Naive thymus-derived CD8-positive, alpha-beta T cell (primary cell): ENCODE results near the gene DEXI. TPM values are rescaled to one million over a fixed set of nuclear protein-coding genes. Genes with fewer than 3 reads are reported as not detected.

Experiments
- ATAC-seq, 2 donors: fragments of 150-1000 bp; cut with Tn5 transposase in 1 of 2; sonication (Bioruptor Pico), chemical (Tn5 transposase) in 1 of 2; 1 replicate in 1 of 2; 2 replicates in 1 of 2; pipeline ENCODE4 v1.10.0; 2021; ENCODE audit warnings: mild to moderate bottlenecking in 2 of 2, moderate library complexity in 2 of 2
- POLR2A ChIA-PET: fragments of 350-600 bp; sonication (Branson Sonifier 250); formaldehyde crosslinking; loops from one replicate; lab custom pipeline; 2021; ENCODE audit warnings: antibody characterized with exemption; lab: Charles Lee
- DNase-seq, 10 donors: peaks; one replicate each; pipeline versions ENCODE4 v3.0.0 to v3.0.0-alpha.2; 2020 to 2022
- H3K27ac Mint-ChIP-seq, 10 donors: one replicate each; pipeline ENCODE4 v1.8.0; 2020 to 2022; ENCODE audit warnings: mild to moderate bottlenecking in 10 of 10, mixed read lengths in 10 of 10, moderate library complexity in 4 of 10, inconsistent platforms in 1 of 10
- H3K27me3 Mint-ChIP-seq, 5 donors: one replicate each; pipeline ENCODE4 v1.8.0; 2021 to 2022; ENCODE audit warnings: mixed read lengths in 5 of 5
- H3K36me3 Mint-ChIP-seq, 3 donors: one replicate each; pipeline ENCODE4 v1.8.0; 2020 to 2022; ENCODE audit warnings: mixed read lengths in 3 of 3, mild to moderate bottlenecking in 2 of 3, inconsistent platforms in 1 of 3
- H3K4me1 Mint-ChIP-seq, 4 donors: one replicate each; pipeline ENCODE4 v1.8.0; 2021 to 2022; ENCODE audit warnings: mixed read lengths in 4 of 4
- H3K4me3 Mint-ChIP-seq, 10 donors: one replicate each; pipeline ENCODE4 v1.8.0; 2020 to 2022; ENCODE audit warnings: mild to moderate bottlenecking in 10 of 10, mixed read lengths in 10 of 10, moderate library complexity in 6 of 10, inconsistent platforms in 1 of 10
- H3K9me3 Mint-ChIP-seq, 9 donors: one replicate each; pipeline ENCODE4 v1.8.0; 2020 to 2022; ENCODE audit warnings: mixed read lengths in 9 of 9, mild to moderate bottlenecking in 3 of 9, inconsistent platforms in 1 of 9, moderate library complexity in 1 of 9
- polyA plus RNA-seq, 3 donors: library from polyadenylated mRNA; unstranded; fragments of 300-500 nt; fragmentation: Illumina TruSeq; gene quantifications; one replicate each; pipeline ENCODE4 v1.2.3, GENCODE V29; 2021
- total RNA-seq, 8 experiments: library from RNA in 2 of 8; stranded (reverse) in 2 of 8; gene quantifications; one replicate each; pipeline ENCODE4 v1.2.3 and lab custom pipeline; 2021 to 2026

The DEXI gene
- 10 to 100 TPM; 30.5 to 30.7 TPM for total RNA-seq
- 10 to 100 TPM; 50.8 to 60.4 (median 51.9) TPM for polyA plus RNA-seq
- total RNA-seq (lab: John Stamatoyannopoulos, UW): 9.8 to 37.4 (median 34.4) reads per million in 6 experiments

DNA sequence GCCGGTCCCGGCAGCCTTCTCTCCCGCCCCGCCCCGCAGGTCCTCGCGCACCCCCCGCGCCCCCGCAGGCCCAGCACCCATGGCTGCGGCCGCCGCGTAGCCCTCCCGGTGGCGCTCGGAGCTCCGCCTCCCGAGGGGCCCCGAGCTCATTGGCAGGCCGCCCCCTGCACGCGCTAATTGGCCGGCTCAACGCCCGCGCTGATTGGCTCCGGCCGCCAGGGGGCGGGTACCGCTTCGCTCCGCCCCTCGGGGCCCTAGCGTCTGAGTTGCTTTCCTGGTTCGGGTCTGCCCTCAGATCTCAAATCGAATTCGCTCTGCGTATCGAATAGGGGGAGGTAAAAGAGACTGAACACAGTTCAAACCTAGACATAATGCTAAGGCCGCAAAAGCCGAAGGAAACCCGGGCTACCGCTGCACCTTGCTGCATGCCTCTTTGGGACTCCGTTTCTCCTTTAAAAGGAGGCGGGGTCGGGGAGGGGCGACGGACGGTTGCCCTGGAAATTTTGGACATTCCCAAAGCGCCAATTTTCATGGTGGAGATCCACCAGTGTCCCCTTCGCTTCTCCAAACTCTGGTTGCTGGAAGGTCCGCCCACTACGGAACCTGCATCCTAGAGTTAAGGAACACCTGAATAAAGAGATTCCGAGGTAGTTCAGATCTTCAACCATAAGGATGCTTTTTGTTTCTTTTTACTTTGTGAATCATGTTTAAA is at the start of gene DEXI:
DEXI (minus strand) TSS at position 117 of the 712 bp plus-strand sequence. CDS start 463 bp downstream, outside the sequence.
- Mint-ChIP-seq H3K27ac (peak within 1 kb of the TSS; percentile 60 to 94 (median 88)), H3K27me3 (no peaks in the 10 kb centered on the region), H3K4me3 (peak within 1 kb of the TSS; percentile 85 to 96 (median 92)), H3K9me3 (no peaks in the 10 kb centered on the region), H3K36me3 (peaks cover 0 to 7% (median 0%) of the 10 kb centered on the region in 3 donors), H3K4me1 (peaks cover 39 to 87% (median 82%) of the 10 kb centered on the region in 4 donors)
- ATAC-seq (peak; percentile 81 to 85), DNase-seq (peak; percentile 91 to 96 (median 95))
- POLR2A ChIA-PET: interaction anchor here (1.0 to 1.3 kb wide), 4 partner anchors 199 to 1851 kb away, joined by 6 to 12 read pairs (median 6); partner anchors contain the start of genes HAPSTR1, NUBP1, SOCS1 and TXNDC11

DNA sequence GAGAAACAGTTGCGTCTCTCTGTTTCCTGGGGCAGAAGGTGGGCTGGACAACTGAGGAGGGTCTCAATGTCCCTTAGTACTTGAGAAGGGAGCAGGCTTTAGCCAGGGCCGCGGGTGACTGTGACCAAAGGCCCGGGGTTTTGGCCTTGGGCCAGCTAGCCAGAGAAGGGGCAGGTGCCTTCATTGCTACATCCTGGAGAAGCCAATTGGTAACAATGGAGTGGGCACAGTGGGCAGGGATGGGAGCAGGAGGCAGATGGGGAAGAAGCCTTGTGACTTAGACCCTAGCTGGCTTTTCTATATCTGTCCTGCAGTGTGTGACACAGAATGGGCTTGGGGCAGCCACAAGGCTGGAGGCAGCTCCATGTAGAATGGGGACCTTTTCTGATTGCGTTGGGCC is 48.1 kb upstream of the DEXI start:
- H3K4me3 Mint-ChIP-seq: no peak overlapping the region
- DNase-seq (no peak), ATAC-seq (no peak)
- peaks cover 30 to 51% (median 34%) of the 10 kb centered on the region in 4 donors for H3K4me1 Mint-ChIP-seq
- POLR2A ChIA-PET: no interaction called here
- peak overlapping the region in 1 of 10 donors; percentile 73 for H3K27ac Mint-ChIP-seq
- H3K9me3 Mint-ChIP-seq: no peaks in the 10 kb centered on the region
- peaks cover 7 to 60% (median 30%) of the 10 kb centered on the region in 3 donors for H3K36me3 Mint-ChIP-seq
- H3K27me3 Mint-ChIP-seq: no peaks in the 10 kb centered on the region

DNA sequence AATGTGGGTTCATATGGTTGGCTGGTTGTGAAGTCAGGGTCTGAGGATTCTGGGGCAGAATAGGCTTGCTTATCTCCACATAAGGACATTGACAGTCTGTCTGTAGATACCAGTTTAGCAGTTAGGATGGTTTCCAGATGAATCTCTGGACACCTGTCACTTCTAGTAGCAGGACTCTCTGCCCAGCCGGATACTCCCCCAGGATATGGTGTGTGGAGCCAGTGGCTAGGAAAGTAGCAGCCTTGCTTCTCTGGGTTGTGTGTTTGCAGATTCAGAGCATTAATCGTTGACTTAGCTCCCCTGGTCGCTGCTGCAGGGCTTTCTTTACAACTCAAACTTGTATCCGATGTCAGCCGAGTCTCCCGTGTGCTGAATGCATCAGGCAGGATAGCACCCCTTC is 47.3 kb upstream of the DEXI start:
- POLR2A ChIA-PET: no interaction called here
- H3K4me3 Mint-ChIP-seq: no peak overlapping the region

DNA sequence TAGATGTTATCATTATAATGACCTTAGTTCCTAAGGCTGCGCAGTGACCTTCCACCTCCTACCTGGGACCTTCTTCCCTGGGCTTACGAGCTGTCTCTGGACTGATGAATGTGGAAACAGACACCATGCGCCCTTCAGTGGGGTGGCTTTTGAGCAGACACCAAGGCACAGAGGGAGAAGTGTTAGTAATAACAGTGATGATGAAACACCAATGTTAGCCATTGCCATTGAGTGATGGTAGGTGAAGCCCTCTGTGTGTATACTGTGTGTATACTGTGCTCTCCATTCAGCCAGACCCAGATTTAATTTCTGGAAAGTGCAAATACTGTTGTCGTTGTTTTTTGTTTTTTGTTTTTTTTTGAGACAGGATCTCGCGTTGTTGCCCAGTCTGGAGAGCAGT is 46.6 kb upstream of the DEXI start:
- Mint-ChIP-seq H3K36me3 (peaks cover 7 to 55% (median 24%) of the 10 kb centered on the region in 3 donors), H3K27me3 (no peaks in the 10 kb centered on the region), H3K27ac (peak overlapping the region in 5 of 10 donors; percentile 12 to 76 (median 56)), H3K9me3 (no peaks in the 10 kb centered on the region), H3K4me3 (peak overlapping the region in 5 of 10 donors; percentile 5 to 75 (median 43)), H3K4me1 (peaks cover 30 to 42% (median 34%) of the 10 kb centered on the region in 4 donors)
- no peak for DNase-seq
- no peak for ATAC-seq
- POLR2A ChIA-PET: no interaction called here

More for the DNA sequence above, 47.3 kb upstream of the DEXI start:
- Mint-ChIP-seq H3K4me1 (peaks cover 28 to 44% (median 34%) of the 10 kb centered on the region in 4 donors), H3K9me3 (no peaks in the 10 kb centered on the region), H3K36me3 (peaks cover 7 to 57% (median 29%) of the 10 kb centered on the region in 3 donors), H3K27ac (peak overlapping the region in 1 of 10 donors; percentile 68), H3K27me3 (no peaks in the 10 kb centered on the region)
- DNase-seq: no peak
- no peak for ATAC-seq

DNA sequence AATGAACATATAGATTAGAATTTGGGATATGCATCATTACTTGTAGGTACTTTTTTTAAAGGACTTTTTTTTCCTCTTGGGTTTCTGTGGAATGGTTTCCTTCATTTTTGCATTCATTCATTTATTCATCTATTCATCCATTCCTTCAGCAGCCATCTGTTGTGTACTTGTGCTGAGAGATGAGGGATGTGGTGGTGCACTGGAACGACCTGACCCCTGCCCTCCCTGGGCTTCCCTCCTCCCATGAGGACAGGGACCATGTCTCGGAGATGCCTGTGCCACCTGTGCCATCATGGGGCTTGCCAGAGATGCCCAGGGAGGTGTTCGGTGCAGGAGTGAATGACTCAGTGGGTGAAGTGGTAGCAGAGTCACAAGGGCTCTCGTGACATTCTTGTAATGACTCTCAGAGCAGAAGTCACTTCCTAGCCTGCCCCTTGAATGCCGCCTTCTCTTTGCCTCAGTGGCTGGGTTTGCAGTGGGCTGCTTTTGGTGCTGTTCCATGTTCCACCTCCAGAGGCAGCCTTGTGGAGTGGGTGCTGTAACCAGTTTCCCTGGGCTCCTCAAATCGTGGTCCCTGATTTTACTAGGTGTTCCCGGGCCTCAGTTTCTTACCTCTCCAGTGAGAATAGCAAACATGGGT is 46.0 kb upstream of the DEXI start:
- POLR2A ChIA-PET: no interaction called here
- Mint-ChIP-seq H3K36me3 (peaks cover 7 to 49% (median 24%) of the 10 kb centered on the region in 3 donors), H3K4me3 (peak overlapping the region in 9 of 10 donors; percentile 5 to 75 (median 61)), H3K4me1 (peaks cover 30 to 42% (median 34%) of the 10 kb centered on the region in 4 donors), H3K9me3 (no peaks in the 10 kb centered on the region), H3K27ac (peak overlapping the region in 5 of 10 donors; percentile 17 to 85 (median 48)), H3K27me3 (no peaks in the 10 kb centered on the region)
- ATAC-seq: peak in 1 of 2 donors; percentile 20
- no peak for DNase-seq

DNA sequence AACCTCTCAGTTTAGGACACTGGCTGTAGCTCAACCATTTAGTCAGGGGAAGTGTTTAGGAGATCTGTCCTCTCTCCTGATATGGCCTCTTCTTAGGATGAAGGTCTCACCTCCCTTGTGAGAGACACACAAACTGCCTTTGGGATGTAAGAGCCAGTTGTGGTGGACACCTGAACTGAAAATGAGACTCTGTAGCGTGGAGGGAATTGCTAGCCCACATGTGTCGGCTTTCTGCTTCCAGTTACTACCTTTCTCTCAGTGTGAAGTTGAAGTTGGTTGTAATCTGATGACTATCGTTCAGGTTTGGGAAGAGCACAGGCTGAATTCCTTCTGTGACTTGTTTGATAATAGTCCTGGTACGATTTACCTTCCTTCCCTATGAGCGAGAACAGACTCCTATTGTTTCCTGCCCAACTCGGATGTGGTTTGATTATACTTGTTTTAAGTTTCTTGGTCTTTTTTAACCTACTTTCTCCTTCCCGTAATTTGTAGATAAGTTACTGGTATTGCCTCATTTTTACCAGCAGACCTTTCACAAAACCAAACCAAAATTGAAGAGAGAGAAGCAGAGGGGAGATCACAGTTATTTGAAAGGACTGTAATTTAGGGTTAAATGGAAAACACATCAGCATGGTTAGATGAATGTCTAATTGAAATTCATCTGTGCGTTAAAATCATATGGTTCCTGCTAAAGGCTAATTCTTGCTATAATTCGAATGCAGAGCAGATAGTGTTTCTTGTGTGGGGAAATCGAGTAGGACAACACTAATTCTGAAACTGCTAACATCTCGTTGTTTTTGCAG is 45.3 kb upstream of the DEXI start:
- Mint-ChIP-seq H3K27ac (peak overlapping the region in 8 of 10 donors; percentile 9 to 85 (median 30)), H3K27me3 (no peaks in the 10 kb centered on the region), H3K4me3 (peak overlapping the region; percentile 39 to 83 (median 64)), H3K36me3 (peaks cover 7 to 47% (median 19%) of the 10 kb centered on the region in 3 donors), H3K4me1 (peaks cover 27 to 40% (median 34%) of the 10 kb centered on the region in 4 donors), H3K9me3 (no peaks in the 10 kb centered on the region)
- DNase-seq (peak in 2 of 10 donors; percentile 19 to 32), ATAC-seq (peak; percentile 35 to 55)
- POLR2A ChIA-PET: no interaction called here

DNA sequence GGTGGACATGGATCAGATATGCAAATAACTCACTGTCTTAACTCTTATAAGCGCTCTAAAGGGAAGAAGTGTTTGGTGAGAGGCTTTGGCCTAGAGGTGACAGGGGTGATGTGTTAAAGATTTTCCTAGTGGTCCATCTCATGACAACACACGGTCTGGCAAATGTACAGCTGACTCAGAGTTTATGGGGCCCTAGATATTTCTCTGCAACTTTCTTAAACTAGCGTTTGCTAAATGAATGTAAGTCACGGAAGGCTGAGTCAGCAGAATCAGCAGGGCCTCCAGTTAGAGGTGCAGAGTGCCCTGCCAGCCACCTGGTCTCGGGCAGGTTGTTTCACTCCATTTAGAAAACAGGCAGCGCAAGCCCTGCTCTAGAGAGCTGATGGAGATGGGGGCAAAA is 42.2 kb upstream of the DEXI start:
- ATAC-seq (no peak), DNase-seq (no peak)
- POLR2A ChIA-PET: interaction anchor here (0.5 to 1.2 kb wide), 2 partner anchors 34 to 370 kb away, joined by 3 to 4 read pairs; no protein-coding TSS in a partner anchor
- Mint-ChIP-seq H3K27ac (peak overlapping the region in 3 of 10 donors; percentile 0 to 37 (median 5)), H3K27me3 (no peaks in the 10 kb centered on the region), H3K36me3 (peaks cover 0 to 44% (median 6%) of the 10 kb centered on the region in 3 donors), H3K4me1 (peaks cover 19 to 32% (median 29%) of the 10 kb centered on the region in 4 donors), H3K4me3 (no peak overlapping the region), H3K9me3 (no peaks in the 10 kb centered on the region)

DNA sequence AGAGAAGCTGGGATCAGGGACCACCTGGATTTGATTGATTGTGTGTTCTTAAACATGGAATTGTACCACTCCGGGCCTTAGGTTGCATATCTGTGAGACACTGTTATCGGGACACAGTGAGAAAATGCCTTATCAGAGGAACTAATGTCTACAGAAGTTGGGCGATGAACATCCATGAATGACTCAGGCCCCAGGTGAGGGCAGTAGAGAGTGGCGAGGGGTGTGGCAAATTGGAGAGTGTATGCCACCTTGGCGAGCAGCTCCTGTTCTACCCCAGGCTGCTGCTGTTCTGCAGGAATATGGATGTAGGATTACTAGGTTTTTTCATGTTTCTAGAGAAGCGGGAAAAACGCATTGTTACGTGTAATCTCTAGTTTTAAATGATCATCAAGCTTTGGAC is 40.9 kb upstream of the DEXI start:
- no peak overlapping the region for H3K4me3 Mint-ChIP-seq
- ATAC-seq (no peak), DNase-seq (no peak)
- H3K27me3 Mint-ChIP-seq: no peaks in the 10 kb centered on the region
- peaks cover 14 to 21% (median 18%) of the 10 kb centered on the region in 4 donors for H3K4me1 Mint-ChIP-seq
- POLR2A ChIA-PET: interaction anchor here (1.2 kb wide), 1 partner anchor 273 kb away, joined by 4 read pairs; the partner anchor contains the start of gene SOCS1
- H3K27ac Mint-ChIP-seq: peak overlapping the region in 2 of 10 donors; percentile 32 to 43
- H3K9me3 Mint-ChIP-seq: no peaks in the 10 kb centered on the region
- peaks cover 0 to 49% (median 11%) of the 10 kb centered on the region in 3 donors for H3K36me3 Mint-ChIP-seq

DNA sequence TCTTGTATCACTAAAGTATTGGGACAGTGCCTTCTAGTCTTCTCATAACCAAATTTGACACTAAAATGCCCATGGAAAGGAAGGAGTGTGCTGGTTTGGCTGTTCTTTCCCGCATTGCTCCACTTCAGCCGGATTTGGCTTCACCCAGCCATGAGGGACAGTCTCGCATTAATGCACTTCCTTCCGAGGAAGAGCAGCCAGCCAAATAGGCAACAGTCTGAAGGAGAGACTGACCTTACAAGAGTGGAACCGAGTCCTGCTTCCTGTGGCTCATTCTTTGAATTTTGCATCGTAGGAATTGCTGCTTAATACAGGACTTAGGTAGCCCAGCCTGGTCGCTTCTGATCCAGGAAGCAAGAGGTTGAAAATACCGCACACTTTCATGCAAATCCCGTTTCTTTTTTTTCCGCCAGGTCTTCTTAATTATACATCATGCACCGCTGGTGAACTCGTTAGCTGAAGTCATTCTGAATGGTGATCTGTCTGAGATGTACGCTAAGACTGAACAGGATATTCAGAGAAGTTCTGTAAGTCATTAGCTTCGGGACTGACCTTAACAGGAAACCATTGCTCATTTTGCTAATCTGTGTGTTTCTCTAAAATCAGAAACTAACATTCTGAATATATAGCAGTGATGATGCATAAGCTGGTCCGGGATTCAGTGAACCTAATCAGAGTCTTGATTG is 40.3 kb upstream of the DEXI start:
- POLR2A ChIA-PET: no interaction called here
- DNase-seq: no peak
- no peaks in the 10 kb centered on the region for H3K27me3 Mint-ChIP-seq
- H3K36me3 Mint-ChIP-seq: peaks cover 0 to 55% (median 11%) of the 10 kb centered on the region in 3 donors
- H3K9me3 Mint-ChIP-seq: no peaks in the 10 kb centered on the region
- H3K4me1 Mint-ChIP-seq: peaks cover 12 to 17% (median 16%) of the 10 kb centered on the region in 4 donors
- no peak for ATAC-seq
- peak overlapping the region in 1 of 10 donors; percentile 32 for H3K27ac Mint-ChIP-seq
- no peak overlapping the region for H3K4me3 Mint-ChIP-seq

DNA sequence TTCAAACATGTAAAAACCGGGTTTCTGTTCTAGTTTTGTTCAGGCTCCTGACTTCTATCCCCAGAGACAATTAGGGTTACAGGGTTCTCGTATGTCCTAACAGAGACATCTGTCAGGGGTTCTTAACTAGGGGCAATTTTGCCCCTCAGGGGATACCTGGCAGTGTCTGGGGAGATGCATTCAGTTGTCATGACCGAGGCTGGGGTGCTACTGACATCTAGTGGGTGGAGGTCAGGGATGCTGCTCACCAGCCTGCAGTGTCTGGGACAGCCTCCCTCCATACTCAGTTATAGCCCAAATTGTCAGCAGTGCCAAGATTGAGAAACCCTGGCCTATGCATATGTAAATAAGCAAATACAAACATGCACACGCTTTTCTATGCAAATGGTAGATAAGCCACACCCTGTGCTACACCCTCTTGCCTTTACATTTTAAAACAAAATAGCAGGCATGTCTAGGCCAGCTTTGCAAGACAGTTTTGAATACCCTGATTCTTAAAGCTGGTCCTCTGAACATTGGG is 39.5 kb upstream of the DEXI start:
- Mint-ChIP-seq H3K9me3 (no peaks in the 10 kb centered on the region), H3K36me3 (peaks cover 0 to 63% (median 12%) of the 10 kb centered on the region in 3 donors), H3K27ac (no peak overlapping the region), H3K4me1 (peaks cover 7 to 13% (median 10%) of the 10 kb centered on the region in 4 donors), H3K27me3 (no peaks in the 10 kb centered on the region), H3K4me3 (no peak overlapping the region)
- no peak for ATAC-seq
- DNase-seq: no peak
- POLR2A ChIA-PET: no interaction called here

DNA sequence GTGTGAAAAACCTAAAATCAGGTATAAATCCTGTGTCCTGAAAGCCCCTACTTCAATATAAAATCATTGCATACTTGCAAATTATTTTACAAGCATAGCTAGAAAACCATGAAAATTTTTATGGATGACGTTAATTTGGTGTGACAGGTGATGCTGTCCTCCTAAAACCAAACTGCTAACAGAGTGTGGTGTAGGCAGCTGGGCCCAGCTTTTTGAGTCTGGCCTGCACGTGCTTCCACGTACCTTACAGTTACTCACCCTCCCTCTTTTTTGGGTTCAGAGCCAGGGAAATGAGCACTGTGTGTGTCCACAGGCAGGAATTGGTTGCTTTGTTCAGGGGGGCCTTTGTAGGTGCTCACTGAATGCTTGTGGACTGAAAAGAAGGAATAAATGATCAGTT is 38.5 kb upstream of the DEXI start:
- POLR2A ChIA-PET: no interaction called here
- DNase-seq (no peak), ATAC-seq (no peak)
- H3K4me3 Mint-ChIP-seq: no peak overlapping the region
- H3K27me3 Mint-ChIP-seq: no peaks in the 10 kb centered on the region
- H3K27ac Mint-ChIP-seq: peak overlapping the region in 1 of 10 donors; percentile 36
- H3K9me3 Mint-ChIP-seq: no peaks in the 10 kb centered on the region
- H3K36me3 Mint-ChIP-seq: peaks cover 0 to 62% (median 12%) of the 10 kb centered on the region in 3 donors
- peaks cover 3 to 8% (median 6%) of the 10 kb centered on the region in 4 donors for H3K4me1 Mint-ChIP-seq
